Measurements from ENCODE around the gene GINM1.

- TF ChIP-seq CTCF (IDR thresholded peaks at IDR 0.05) = no peak
- no peak for TF ChIP-seq POLR2A (IDR thresholded peaks at IDR 0.05)
Observed at GRCh38 chr6:149592983-149593382, 26.8 kb downstream of the GINM1 start.

All from esophagus squamous epithelium (tissue), 4 donors.